ENCODE data around the gene CHST15. TPM values are rescaled to one million over a fixed set of nuclear protein-coding genes. Genes with fewer than 3 reads are reported as not detected.

The CHST15 gene
- polyA plus RNA-seq, 1 donor from 2014 or later = 0.79 TPM

- H4K20me1 ChIP-seq (ENCODE audit: insufficient read depth) = no peaks in the 10 kb centered on the region
- no peaks in the 10 kb centered on the region for H3K79me2 ChIP-seq (replicated peaks; ENCODE audit: insufficient read depth, low read length)
- no peaks in the 10 kb centered on the region for H3F3A ChIP-seq (ENCODE audit: insufficient read depth, low read length, poor library complexity, severe bottlenecking)
- no peaks in the 10 kb centered on the region for H3K9me2 ChIP-seq (ENCODE audit: insufficient read depth, low read length)
- TF ChIP-seq SMC3 (conservative IDR thresholded peaks at IDR 0.05; ENCODE audit: poor library complexity) = no peak
- TF ChIP-seq MXI1 (conservative IDR thresholded peaks at IDR 0.05; ENCODE audit: poor library complexity, severe bottlenecking) = no peak
- no peak for TF ChIP-seq TAF1 (IDR thresholded peaks at IDR 0.05; ENCODE audit: low read depth)
- TF ChIP-seq CTCF (IDR thresholded peaks at IDR 0.05; ENCODE audit: poor library complexity, severe bottlenecking) = no peak
- no peak for TF ChIP-seq EZH2 (IDR thresholded peaks at IDR 0.05; ENCODE audit: borderline replicate concordance, insufficient read depth, low read length, poor library complexity, severe bottlenecking)
- no peak for TF ChIP-seq EP300 (conservative IDR thresholded peaks at IDR 0.05; ENCODE audit: poor library complexity, severe bottlenecking)
- TF ChIP-seq REST (IDR thresholded peaks at IDR 0.05; ENCODE audit: borderline replicate concordance) = no peak
- no peak for TF ChIP-seq RAD21 (conservative IDR thresholded peaks at IDR 0.05)
- TF ChIP-seq POLR2AphosphoS5 (IDR thresholded peaks at IDR 0.05) = no peak
- no peaks in the 10 kb centered on the region for H3K9me3 ChIP-seq (ENCODE audit: low read length)
- H3K4me3 ChIP-seq (ENCODE audit: low read length) = no peak overlapping the region
- H3K36me3 ChIP-seq (ENCODE audit: insufficient read depth, low read length) = no peaks in the 10 kb centered on the region
- no peak overlapping the region for H2AFZ ChIP-seq (ENCODE audit: low read depth, low read length)
- H3K4me2 ChIP-seq (ENCODE audit: low read length) = no peak overlapping the region
- H3K9ac ChIP-seq (ENCODE audit: low read length) = no peak overlapping the region
- H3K27ac ChIP-seq (ENCODE audit: low read length) = no peak overlapping the region
- no peaks in the 10 kb centered on the region for H3K27me3 ChIP-seq (ENCODE audit: insufficient read depth, low read depth, low read length)
These were observed 80.8 kb downstream of the CHST15 start for GRCh38 chr10:124012583-124012982.

GRCh38 chr10:124012066-124012465 lies 81.3 kb downstream of the CHST15 start:
- H2AFZ ChIP-seq (ENCODE audit: low read depth, low read length) = no peak overlapping the region
- H3F3A ChIP-seq (ENCODE audit: insufficient read depth, low read length, poor library complexity, severe bottlenecking) = no peaks in the 10 kb centered on the region
- H3K27me3 ChIP-seq (ENCODE audit: insufficient read depth, low read depth, low read length) = no peaks in the 10 kb centered on the region
- no peaks in the 10 kb centered on the region for H3K9me3 ChIP-seq (ENCODE audit: low read length)
- H3K27ac ChIP-seq (ENCODE audit: low read length) = no peak overlapping the region
- no peaks in the 10 kb centered on the region for H4K20me1 ChIP-seq (ENCODE audit: insufficient read depth)
- H3K9me2 ChIP-seq (ENCODE audit: insufficient read depth, low read length) = no peaks in the 10 kb centered on the region
- H3K9ac ChIP-seq (ENCODE audit: low read length) = no peak overlapping the region
- no peak overlapping the region for H3K4me3 ChIP-seq (ENCODE audit: low read length)
- no peaks in the 10 kb centered on the region for H3K36me3 ChIP-seq (ENCODE audit: insufficient read depth, low read length)
- H3K79me2 ChIP-seq (replicated peaks; ENCODE audit: insufficient read depth, low read length) = no peaks in the 10 kb centered on the region
- no peak overlapping the region for H3K4me2 ChIP-seq (ENCODE audit: low read length)
- TF ChIP-seq SMC3 (conservative IDR thresholded peaks at IDR 0.05; ENCODE audit: poor library complexity) (no peak), EZH2 (IDR thresholded peaks at IDR 0.05; ENCODE audit: borderline replicate concordance, insufficient read depth, low read length, poor library complexity, severe bottlenecking) (no peak), EP300 (conservative IDR thresholded peaks at IDR 0.05; ENCODE audit: poor library complexity, severe bottlenecking) (no peak), POLR2AphosphoS5 (IDR thresholded peaks at IDR 0.05) (no peak), RAD21 (conservative IDR thresholded peaks at IDR 0.05) (no peak), REST (IDR thresholded peaks at IDR 0.05; ENCODE audit: borderline replicate concordance) (no peak), CTCF (IDR thresholded peaks at IDR 0.05; ENCODE audit: poor library complexity, severe bottlenecking) (no peak), MXI1 (conservative IDR thresholded peaks at IDR 0.05; ENCODE audit: poor library complexity, severe bottlenecking) (no peak), TAF1 (IDR thresholded peaks at IDR 0.05; ENCODE audit: low read depth) (no peak)
